ENCODE results near the gene PSMD11. TPM values are rescaled to one million over a fixed set of nuclear protein-coding genes. Genes with fewer than 3 reads are reported as not detected.

Gene PSMD11
- total and polyA plus RNA-seq, 2 of the 8 experiments (the other 6 are each of a cell fraction or from before 2014, with no cell fraction given), result 68.4 to 171 TPM

- no peak for TF ChIP-seq TAF7 (optimal IDR thresholded peaks at IDR 0.05; ENCODE audit: borderline replicate concordance, low read depth, low read length)
Observed at GRCh38 chr17:32453370-32453769, 9.1 kb downstream of the PSMD11 start (continued).

DNA sequence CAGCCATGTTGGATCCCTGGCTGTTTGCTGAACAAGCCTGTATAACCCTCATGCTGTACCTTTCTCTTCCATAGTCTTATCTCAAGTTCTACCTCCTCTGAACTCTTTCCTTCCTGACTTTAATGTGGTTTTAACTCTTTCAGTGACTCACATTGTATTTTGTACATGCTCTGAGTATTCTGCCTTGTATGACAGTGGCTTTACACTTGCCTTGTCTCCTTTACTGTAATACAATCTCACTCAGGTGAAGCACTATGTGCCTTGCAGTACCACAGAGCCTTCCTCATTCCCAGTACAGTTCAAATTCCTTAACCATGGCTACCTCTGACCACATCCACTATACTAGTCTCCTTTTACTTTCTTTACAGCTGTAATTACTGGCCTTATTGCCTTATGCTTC is 14.1 kb downstream of the PSMD11 start:
- Histone ChIP-seq H4K8ac (ENCODE audit: extremely low read depth, insufficient read depth, low read length) (no peak overlapping the region), H4K20me1 (replicated peaks in 1 of 2; ENCODE audit: control insufficient read depth in 1 of 2, insufficient read depth in 2 of 2, low read length in 2 of 2) (peaks cover 0 to 14% of the 10 kb centered on the region in 2 experiments), H4K91ac (replicated peaks; ENCODE audit: insufficient read length, low read length) (no peak overlapping the region), H3K4me3 (ENCODE audit: extremely low read depth in 1 of 4, insufficient read depth in 2 of 4, low read depth in 3 of 4, low read length in 4 of 4) (no peak overlapping the region), H3K4me1 (replicated peaks in 1 of 4; ENCODE audit: control insufficient read depth in 3 of 4, insufficient read depth in 4 of 4, low read length in 3 of 4) (no peaks in the 10 kb centered on the region), H3K79me2 (ENCODE audit: control insufficient read depth in 1 of 2, insufficient read depth in 2 of 2, low read length in 2 of 2) (peaks cover 0 to 49% of the 10 kb centered on the region in 2 experiments; a peak in 2 of 4 replicates), H3K23ac (ENCODE audit: insufficient read length) (no peak overlapping the region), H4K5ac (ENCODE audit: insufficient read length, low read depth, low read length) (no peak overlapping the region), H3K56ac (replicated peaks; ENCODE audit: insufficient read length, low read depth, low read length) (no peak overlapping the region), H2BK15ac (ENCODE audit: low read length) (no peak overlapping the region), H3K36me3 (ENCODE audit: control insufficient read depth in 2 of 4, insufficient read depth in 4 of 4, low read length in 3 of 4) (peaks cover 13 to 62% (median 47%) of the 10 kb centered on the region in 4 experiments), H3K9ac (replicated peaks in 1 of 4; ENCODE audit: extremely low read depth in 1 of 4, low read depth in 3 of 4, low read length in 3 of 4) (no peak overlapping the region), H3K27me3 (replicated peaks in 1 of 4; ENCODE audit: control insufficient read depth in 3 of 4, extremely low read depth in 1 of 4, insufficient read depth in 3 of 4, low read length in 3 of 4) (no peaks in the 10 kb centered on the region), H2AK5ac (ENCODE audit: low read depth, low read length) (no peak overlapping the region), H2BK12ac (ENCODE audit: low read depth, low read length) (no peak overlapping the region), H3K9me3 (ENCODE audit: insufficient read depth in 2 of 2, low read depth in 1 of 2, low read length in 1 of 2) (no peaks in the 10 kb centered on the region), H3K23me2 (ENCODE audit: low read depth, low read length) (no peaks in the 10 kb centered on the region), H2BK20ac (ENCODE audit: low read length) (no peak overlapping the region), H3K4me2 (ENCODE audit: insufficient read depth in 1 of 2, low read depth in 2 of 2, low read length in 2 of 2) (no peak overlapping the region), H2BK5ac (ENCODE audit: low read depth, low read length) (no peak overlapping the region), H3K79me1 (ENCODE audit: low read depth, low read length) (0 out of 2 replicates have a peak, but pooled peaks cover 3% of the 10 kb centered on the region), H3K14ac (ENCODE audit: insufficient read length) (no peak overlapping the region), H2AFZ (ENCODE audit: low read length) (no peak overlapping the region), H2BK120ac (replicated peaks; ENCODE audit: low read depth, low read length) (no peak overlapping the region), H3K18ac (ENCODE audit: extremely low read depth, low read length) (no peak overlapping the region), H3K27ac (ENCODE audit: low read depth, low read length) (no peak overlapping the region), H3K4ac (replicated peaks; ENCODE audit: insufficient read length, low read depth, low read length) (no peak overlapping the region)
- DNase-seq (ENCODE audit: low read depth in 1 of 2, low spot score in 2 of 2) (no peak), FAIRE-seq (no peak)
- CTCF ChIA-PET (ENCODE audit: partially characterized antibody), result interaction anchor here (0.6 to 1.5 kb wide), 3 partner anchors 9 to 716 kb away, joined by 3 read pairs; no protein-coding TSS in a partner anchor
- POLR2A ChIA-PET (ENCODE audit: partially characterized antibody), result no interaction called here
- TF ChIP-seq RNF2 (IDR thresholded peaks at IDR 0.05; ENCODE audit: borderline replicate concordance, low read depth, low read length, missing control alignments, poor library complexity, severe bottlenecking), result no peak
- no peak for TF ChIP-seq SIN3A (conservative IDR thresholded peaks at IDR 0.05 in 1 of 2, IDR thresholded peaks at IDR 0.05 in 1 of 2; ENCODE audit: low read depth in 1 of 2, low read length in 2 of 2)
- no peak for TF ChIP-seq EP300 (IDR thresholded peaks at IDR 0.05; ENCODE audit: borderline replicate concordance in 1 of 2, low read depth in 2 of 2, low read length in 2 of 2)
- TF ChIP-seq TAF7 (optimal IDR thresholded peaks at IDR 0.05; ENCODE audit: borderline replicate concordance, low read depth, low read length), result no peak
- no peak for TF ChIP-seq FOSL1 (IDR thresholded peaks at IDR 0.05; ENCODE audit: insufficient read depth, low read depth, low read length)
- no peak for TF ChIP-seq BCL11A (IDR thresholded peaks at IDR 0.05; ENCODE audit: low read depth in 2 of 2, low read length in 2 of 2)
- no peak for TF ChIP-seq SP4 (IDR thresholded peaks at IDR 0.05; ENCODE audit: low read length)
- no peak for TF ChIP-seq YY1 (IDR thresholded peaks at IDR 0.05; ENCODE audit: low read depth, low read length)
- no peak for TF ChIP-seq JUND (IDR thresholded peaks at IDR 0.05; ENCODE audit: low read length)
